Measurements from ENCODE around the gene ROBO1.

- TF ChIP-seq CTCF (IDR thresholded peaks at IDR 0.05; ENCODE audit: low read length) = no peak
- TF ChIP-seq EZH2 (optimal IDR thresholded peaks at IDR 0.05; ENCODE audit: low read depth, low read length) = no peak
- no peak for TF ChIP-seq EZH2phosphoT487 (IDR thresholded peaks at IDR 0.05; ENCODE audit: low read length)
These were observed 936.3 kb downstream of the ROBO1 start for GRCh38 chr3:78831446-78831972.

Data from MM.1S (cell line).